ENCODE results near the gene HIBCH.
A peak's percentile ranks its signal among the peaks of the same experiment; 100 is the strongest.
"Not testable (repeated sequence)": the region's sequence is repeated elsewhere in the genome, so short reads cannot be mapped to it uniquely, and the experiment has no call there.

HIBCH gene

DNA sequence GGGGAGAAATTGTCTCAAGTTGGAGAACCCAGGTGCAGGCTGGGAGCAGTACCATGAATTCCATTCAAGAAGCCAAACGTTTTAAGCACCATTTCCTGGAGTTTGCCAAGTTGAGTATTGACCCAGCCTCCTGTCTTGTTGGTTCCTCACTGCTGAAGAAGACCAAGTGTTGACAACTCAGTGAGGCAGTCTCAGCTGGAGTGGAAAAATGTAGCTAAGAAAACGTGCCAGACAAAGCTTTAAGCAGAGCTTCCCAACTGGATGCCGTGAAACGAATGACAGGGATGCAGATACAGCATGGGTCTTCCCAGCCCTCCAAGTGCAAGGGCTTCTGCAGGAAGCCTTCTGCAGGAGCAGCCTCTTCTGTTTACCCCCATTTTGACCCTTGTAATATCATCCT is 23.0 kb upstream of the HIBCH start:
- peak; percentile 22 for DNase-seq

DNA sequence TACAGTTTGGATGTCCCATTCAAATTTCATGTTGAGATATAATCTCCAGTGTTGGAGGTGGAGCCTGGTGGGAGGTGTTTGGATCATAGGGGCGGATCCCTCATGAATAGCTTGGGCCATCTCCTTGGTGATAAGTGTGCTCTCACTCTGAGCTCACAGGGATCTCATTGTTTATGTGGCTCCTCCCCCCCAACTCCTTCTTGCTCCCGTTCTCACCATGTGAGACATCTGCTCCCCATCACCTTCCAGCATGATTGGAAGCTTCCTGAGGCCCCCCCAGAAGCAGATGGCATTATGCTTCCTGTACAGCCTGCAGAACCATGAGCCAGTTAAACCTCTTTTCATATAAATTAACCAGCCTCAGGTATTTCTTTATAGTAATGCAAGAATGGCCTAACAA is 20.7 kb upstream of the HIBCH start:
- no peak for DNase-seq

GRCh38 chr2:190339394-190339793 is 19.8 kb upstream of the HIBCH start:
- no peak for DNase-seq

DNA sequence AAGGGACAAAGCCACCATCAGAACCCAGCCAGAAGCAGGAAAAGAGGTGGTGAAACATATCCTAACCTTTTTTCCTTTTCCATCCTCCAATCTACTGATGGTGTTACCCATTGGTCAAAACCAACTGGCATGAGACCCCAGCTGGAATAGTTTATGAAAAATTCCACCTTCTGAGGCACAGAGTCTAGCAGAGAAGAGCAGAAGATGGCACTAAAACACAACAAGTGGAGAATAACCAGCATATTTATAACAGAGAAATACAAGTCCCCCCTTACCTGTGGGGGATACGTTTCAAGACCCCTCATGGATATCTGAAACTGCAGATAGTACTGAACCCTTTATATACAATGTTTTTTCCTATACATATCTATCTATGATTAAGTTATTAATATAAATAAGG is 18.8 kb upstream of the HIBCH start:
- no peak for DNase-seq

DNA sequence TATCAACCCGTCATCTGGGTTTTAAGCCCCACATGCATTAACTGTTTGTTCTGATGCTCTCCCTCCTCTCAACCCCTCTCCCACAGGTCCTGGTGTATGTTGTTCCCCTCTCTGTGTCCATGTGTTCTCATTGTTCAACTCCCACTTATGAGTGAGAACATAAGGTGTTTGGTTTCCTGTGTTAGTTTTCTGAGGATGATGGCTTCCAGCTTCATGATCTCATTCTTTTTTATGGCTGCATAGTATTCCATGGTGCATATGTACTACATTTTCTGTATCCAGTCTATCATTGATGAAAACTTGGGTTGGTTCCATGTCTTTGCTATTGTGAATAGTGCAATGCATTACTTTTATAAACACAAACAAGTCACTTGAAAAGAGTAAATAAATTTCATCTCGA is 16.8 kb upstream of the HIBCH start:
- DNase-seq, result no peak

- not testable (repeated sequence) for DNase-seq
Measured at GRCh38 chr2:190335584-190335983, 16.0 kb upstream of the HIBCH start.

DNA sequence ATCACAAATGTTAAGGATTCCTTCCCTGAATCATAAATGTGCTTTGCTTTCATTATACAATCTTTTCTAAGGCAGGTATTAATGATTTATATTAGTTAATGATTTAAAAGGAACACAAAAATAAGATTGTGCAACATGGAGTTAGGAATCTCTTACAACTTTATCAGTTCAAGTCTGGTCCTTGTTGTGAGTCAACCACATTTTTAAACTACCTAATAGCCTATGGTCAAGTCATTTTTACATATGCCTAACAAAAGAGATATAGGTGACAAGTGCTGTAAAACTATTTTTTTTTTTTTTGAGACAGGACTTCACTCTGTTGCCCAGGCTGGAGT is 15.6 kb upstream of the HIBCH start:
- no peak for DNase-seq

DNA sequence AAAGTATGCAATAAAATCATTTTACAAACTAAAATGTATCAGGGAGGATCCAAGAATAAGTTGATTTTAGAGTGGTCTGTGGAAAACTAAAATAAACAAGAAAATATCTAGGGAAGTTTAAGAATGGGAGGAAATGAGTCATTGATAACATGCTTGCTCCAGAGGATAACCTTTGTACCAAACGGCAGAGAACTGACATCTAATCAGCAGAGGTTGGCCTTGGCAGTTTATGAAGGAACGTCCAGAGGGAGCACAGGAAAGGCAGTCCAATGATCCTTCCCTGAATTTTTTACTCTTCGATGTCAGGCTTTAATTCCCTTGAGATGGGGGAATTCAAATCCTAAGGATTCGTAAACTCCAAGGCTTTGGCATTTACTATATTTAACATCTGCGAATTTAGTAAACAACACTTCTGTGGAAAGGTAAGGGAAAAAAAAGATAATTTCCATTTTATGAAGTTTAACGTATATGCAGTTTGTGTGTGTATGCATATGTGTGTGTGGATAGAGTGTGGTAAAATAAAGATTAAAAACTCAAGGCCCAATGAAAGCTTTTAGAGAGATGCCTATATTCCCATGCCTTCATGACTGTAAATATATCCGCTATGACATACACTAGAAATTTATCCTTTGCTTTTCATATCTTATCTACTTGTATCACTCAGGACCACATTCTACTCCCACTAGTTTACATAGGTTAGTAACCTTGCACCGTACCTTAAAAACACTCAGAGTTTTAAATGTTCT is 15.0 kb upstream of the HIBCH start:
- no peak for DNase-seq

- DNase-seq, result no peak
Measured at GRCh38 chr2:190333928-190334327, 14.3 kb upstream of the HIBCH start.

- no peak for DNase-seq
Measured at GRCh38 chr2:190333395-190333794, 13.8 kb upstream of the HIBCH start.

DNA sequence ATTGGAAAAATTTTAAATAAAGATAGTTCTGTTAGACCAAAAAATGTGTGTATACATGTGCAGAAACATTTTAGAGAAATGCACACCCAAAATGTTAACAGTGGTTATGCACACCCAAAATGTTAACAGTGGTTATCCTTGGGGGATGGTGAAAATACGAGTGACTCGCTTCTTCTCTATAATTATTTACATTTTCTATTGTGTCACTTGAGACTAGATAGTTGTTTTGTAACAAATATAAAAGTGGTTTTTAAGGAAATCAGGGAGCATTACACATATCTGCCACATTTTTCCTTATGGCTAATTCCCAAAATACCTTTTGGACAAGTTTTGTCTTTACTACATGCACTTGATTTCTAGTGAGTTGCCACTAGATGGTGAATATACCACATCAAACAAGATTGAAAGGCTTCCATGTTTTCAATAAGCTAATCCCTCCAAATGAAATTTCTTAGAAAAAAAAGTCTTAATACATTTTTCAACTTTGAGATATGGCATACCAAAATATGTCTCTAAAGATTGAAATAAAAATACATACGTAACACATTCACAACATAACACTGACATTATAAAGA is 9.0 kb upstream of the HIBCH start:
- DNase-seq, result peak; percentile 19

DNA sequence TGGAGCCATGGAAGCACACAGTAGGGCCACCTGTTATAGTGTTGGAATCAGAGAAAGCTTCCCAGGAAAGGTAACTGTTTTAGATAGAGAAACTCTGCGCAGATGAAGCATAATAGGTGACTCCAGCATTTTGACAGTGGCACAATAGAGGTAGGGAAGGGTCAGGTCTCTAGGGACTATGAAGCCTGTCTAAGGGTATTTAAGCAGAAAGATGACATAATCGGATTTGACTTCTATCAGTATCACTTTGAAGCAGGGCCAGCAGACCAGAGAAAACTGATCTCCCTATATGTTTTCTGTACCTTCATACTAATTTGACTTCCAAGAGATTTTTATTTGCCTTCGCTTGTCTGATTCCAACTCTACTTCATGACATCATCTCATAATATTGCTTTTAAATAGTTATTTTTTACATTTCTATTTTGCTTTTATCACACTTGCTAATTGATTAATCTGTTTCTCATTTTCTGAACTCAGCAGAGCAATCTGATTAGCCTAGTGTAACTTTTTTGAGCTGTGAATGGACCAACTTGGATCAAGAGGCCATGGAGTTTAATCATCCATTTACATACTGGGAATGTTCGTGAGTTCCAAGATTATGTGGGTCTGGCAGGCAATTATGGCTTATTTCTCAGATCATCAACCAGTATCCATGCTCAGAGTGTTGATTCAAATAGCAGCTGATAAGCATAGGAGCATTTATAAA is 8.4 kb upstream of the HIBCH start:
- DNase-seq, result no peak

- DNase-seq, result no peak
Measured at GRCh38 chr2:190325588-190325987, 6.0 kb upstream of the HIBCH start.

DNA sequence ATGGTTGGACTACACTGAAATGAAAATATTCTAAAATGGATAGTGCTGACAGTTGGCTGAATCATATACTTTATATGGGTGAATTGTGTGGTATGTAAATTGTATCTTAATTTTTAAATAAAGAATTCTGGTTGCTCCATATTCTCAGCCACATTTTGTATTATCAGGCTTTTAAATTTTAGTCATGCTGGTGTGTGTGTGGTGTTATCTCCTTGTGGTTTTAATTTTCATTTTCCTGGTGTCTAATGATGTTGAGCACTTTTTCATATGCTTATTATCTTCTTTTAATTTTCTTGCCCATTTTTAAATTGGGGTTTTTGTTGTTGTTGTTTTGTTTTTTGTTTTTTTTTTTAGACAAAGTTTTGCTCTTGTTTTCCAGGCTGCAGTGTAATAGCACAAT is 3.8 kb upstream of the HIBCH start:
- no peak for DNase-seq

DNA sequence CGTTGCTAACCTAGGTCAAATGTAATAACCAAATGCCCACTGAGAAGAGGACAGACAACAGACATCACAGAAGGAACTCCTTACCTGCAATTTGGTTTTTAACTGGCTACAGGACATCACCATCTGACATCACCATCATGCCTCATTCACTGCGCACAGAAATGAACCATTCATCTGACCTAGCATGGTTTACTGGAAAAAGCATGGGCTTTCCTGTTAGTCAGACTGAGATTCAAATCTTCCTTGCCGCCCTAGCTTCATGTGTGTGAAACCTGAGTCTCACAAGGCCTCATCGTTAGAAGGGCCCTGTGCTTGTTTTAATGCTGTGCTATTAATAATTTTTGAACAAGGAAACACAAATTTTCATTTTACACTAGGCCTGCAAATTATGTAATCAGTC is 1.1 kb upstream of the HIBCH start:
- no peak for DNase-seq

DNA sequence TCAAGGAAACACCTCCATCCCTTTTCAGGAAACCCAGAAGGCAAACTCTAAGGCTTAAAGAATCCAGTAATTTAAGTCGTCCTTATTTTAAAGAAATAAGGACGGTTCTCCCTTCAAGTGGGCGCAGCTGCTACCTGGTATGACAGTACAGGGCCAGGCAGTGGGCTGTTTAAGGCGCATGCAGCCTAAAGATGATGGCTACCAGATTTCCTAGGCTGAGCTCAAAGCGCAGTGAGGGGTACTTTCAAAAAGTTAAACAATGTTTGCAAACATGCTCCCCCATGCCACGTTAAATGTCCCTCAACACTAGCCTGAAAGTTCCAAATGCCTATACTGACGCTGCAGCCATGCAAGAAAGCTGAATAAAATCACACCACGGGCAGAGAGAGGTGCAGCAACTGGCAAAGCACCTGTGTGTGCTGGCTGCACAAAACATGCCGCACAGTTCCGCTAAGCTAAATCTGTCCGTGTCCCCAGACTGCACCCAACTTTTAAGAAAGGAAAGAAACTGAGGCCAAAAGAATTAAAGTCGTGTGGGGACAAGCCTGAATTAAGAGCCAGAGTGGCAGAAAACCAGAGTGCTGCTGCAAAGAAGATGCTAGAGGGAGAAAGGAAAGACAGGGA is 583 bp downstream of the HIBCH start:
- DNase-seq, result no peak

DNA sequence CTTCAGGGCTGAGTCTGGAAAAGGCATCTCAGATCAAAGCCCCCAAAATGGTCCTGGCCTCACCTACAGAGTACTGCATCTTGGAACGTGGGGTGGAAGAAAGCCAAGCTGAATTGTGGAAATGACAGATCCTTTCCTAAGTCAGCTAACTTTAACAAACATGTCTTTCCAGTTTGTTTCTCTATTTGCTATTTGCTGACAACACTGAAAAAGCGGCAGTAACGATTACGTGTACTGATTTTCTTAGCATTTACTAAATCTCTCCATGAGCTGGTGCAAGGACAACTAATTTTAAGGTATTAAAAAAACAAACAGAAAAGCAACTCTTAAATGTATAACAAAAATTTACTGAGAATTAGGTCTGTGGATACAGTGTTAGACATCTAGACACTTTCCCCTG is 1.1 kb downstream of the HIBCH start:
- no peak for DNase-seq

GRCh38 chr2:190315273-190315672 is 4.4 kb downstream of the HIBCH start:
- DNase-seq, result no peak

- DNase-seq, result no peak
Measured at GRCh38 chr2:190313880-190314279, 5.7 kb downstream of the HIBCH start.

- DNase-seq, result not testable (repeated sequence)
Measured at GRCh38 chr2:190312635-190313025, 7.0 kb downstream of the HIBCH start.

DNA sequence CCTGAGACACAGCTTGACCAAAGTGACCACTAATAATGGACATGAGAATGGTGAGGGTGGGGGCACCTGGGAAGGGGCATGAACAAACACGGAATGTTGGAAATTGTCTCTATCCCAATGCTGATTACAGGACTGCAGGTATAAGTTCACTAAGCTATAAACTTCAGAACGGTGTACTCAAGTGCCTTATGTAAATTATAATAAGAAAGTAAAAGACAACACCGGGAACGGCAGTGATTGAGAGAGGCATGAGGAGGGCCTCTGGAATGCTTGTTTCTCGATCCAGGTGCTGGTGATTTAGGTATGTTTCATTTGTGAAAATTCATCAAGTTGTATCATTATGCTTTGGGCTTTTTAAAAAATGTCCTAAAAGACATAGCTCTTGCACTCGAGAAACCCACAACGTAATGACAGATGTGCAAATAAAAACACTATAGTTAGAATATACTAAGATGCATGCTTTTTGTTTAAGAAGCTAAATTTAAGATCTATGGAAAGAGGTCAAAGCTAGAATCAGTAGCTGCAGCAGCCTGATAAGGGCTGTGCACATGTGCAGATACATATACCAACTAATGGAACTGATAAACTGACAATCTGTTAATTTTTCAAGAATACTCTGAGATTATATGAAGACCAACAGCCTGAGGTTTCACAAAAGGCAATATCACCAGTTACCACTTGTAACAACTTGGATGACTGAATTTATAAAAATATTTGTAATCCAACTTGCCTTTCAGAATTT is 7.6 kb downstream of the HIBCH start:
- no peak for DNase-seq

DNA sequence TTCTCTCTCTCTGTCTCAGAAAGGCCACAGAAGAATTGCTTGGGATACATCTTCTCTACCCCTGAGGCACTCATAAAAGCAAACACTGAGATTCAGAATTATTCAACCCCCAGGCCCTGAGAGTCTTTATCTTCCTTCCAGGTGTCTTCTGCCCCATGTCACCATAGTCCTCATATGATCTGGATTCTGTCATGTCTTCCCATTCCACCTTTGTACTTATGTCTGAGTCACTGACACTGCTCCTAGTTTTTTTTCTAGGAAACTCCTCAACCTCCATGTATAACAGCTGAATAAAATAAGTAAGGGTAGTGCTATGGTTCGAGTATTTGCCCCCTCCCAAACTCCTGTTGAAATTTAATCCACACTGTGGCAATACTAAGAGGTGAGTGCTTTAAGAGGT is 11.6 kb downstream of the HIBCH start:
- no peak for DNase-seq

- DNase-seq, result no peak
Measured at GRCh38 chr2:190304404-190304803, 15.2 kb downstream of the HIBCH start.
